ENCODE data around the gene THSD4.

Gene THSD4

DNA sequence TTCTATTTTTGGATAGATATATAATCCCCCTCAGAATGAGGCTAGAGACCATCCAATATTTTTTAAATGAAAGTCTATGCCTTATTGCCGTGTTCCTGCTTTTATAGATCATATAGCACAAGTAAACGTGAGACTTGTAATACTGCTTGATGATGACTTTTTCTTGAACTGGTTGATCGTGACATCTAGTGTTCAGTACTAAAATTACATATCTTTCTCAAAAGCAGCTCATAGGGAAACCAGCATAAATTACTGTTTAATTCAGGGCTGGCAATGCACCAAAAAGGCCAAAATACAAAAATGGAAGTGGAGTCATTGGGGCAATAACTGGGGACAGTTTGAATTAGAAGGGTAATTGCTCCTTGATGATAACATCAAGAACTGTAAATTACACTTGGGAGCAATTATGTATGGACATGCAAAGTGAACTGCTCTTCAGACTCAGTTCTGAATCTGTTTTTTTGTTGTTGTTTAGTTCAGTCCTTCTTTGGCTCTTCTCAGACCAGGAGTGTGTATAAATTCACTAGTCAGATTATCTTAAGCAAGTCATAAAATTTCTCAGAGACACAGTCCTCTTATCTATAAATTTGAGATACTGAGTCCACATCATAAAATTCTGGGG lies 325.3 kb downstream of the THSD4 start:
- DNase-seq = peak; percentile 54

DNA sequence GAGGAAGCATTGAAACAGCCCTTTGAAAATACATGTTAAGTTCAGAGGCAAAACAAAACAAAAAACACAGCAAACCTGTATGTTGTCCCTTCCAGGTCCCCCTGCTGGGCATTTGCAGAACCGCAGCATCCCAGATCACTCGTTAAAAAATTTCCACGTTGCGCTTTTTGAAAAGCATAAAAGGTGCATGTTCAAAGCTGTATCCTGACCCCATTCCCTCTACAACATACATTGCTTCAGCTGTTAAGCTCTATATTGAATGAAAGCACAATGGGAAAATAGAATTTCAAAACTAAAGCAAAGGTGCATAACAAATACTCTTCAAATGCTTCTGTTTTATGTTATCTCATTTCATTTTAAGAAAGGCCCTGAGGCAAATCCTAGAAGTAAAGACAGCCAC lies 328.3 kb downstream of the THSD4 start:
- peak; percentile 36 for DNase-seq

DNA sequence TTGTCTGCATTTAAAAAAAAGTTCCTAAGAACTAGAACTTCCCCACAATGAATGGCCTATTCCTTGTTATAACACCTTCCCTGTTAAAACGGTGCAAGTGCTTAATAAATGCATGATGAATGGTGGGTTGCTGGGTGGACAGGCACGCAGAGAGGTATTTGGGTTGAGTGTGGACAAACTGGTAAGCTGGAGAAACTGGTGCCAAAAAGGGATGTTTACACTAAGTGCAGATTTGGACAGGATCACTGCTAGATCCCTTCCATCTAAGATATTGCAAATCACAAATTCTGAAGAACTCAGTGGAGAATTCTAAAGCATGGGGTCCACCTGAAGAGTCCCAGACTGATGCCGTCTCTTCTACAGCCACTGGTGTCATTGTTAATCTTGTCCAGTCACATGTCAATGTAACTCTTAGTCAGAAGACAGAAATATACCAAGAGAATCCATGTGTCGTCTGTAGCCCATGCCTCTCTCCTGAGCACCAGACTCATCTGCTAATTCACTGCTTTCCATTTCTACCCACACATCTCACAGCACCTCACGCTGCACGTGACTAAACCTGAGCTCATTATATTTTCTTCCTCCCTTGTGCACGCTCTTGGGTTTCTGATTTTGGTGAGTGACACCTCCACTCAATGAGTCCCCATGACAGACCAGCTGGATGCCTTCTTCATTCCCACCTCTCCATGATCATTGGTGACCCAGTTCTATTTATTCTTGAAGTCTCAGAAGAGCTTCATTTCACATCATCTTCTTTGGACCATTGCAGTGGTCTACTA lies 328.9 kb downstream of the THSD4 start:
- no peak for DNase-seq

DNA sequence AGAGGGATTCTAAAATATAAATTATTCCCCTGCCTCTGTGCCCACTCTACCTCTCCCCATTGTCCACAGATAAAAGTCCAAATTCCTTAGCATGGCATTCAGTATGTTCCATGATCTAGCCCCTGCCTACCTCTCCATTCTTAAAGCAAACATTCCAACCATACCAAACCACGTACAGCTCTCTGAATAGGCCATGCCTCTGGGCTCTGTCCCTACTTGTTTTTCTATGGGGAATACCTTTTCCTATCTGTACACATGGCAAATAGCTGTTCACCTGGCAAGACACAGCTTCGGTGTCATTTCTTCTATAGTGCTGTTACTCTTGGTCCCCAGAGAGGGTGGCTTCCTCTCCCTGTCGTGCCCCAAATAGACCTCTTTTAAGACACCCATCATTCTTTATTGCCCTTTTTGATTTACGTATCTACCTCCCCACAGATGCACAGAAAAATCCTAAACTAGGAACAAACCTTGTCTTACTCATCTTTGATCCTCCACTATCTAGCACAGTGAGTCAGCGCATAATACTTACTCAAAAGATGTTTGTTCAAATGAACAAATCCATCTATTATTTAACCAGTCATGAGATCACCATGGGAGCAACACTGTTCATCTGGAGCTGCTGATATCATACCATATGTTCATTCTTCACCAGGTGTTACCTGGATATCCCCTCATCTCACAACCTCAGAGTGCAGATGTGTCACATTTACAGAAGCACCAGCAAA lies 329.8 kb downstream of the THSD4 start:
- DNase-seq = no peak

DNA sequence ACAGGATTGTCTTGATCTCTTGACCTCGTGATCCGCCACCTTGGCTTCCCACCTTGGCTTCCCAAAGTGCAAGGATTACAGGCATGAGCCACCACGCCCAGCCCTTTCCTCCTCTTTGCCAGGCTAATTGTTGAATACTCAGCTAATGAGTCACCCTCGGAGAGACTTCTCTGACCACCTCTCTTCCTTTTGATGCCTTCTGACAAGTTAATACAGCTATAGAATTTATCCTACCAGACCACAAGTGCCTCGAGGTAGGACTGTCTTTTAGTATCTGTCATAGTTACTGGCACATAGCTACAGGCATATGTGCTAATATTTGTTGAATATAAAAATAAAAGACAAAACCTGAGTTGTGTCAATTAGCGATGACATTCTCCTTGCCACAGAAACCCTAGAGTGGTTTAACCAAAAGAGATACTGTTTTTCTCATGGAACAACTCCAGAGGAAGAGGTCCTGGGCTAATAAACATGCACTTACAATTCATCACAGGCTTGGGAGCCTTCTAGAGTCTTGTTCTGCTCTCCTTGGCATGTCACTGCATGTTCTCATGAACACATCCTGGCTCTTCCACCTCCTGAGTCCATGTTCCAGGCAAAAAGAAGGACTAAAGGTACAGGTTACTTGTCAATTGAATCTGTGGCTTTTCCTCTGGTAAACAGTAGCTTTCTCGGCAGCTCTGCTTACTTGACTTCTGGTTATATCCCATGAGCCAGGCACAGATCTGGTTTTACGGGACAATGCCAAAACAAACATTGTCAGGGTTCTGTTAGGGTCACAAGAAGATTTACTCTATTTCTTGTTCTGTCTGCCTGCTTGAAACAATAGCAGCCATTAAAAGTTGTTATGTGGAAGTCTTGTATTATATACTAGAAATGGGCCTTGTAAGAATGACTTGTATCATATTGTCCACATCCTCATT lies 332.3 kb downstream of the THSD4 start:
- DNase-seq = no peak

DNA sequence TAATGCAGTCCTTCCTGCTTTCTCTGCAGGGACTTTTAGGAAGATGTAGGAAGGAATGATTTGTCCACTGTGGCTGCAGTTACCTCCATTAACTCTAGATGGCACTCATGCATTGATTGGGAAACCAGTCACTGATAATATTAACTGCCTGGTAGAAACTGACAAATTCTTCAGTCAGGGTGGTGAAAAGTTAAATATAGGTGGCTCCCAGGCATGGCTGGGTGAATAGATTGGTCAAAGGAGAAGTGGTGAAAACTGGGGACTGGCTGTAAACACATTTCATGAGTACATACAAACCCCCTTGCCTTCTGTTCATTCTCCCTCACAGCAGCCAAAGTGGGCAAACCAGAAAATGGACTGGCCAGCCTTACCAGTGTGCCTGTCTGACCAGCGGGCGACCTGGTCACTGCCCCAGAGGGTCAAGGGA lies 333.4 kb downstream of the THSD4 start:
- peak; percentile 19 for DNase-seq

DNA sequence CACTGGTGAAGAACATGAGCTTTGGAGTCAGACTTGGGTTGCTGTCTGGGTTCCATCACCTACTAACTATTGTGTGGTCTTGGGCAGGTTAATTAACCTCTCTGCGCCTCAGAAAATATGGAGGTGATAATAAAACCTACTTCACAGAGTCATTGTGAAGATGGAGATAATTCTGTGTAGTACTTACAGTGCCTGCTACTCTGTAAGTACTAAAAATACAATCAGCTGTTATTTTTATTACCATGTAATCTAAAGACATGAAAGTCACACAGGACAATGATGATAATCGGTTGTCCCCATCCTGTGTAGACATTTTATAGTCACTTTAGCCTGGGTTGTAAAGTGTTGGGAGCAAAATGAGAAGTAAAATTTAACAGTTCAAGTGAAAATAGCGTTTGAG lies 334.1 kb downstream of the THSD4 start:
- no peak for DNase-seq

DNA sequence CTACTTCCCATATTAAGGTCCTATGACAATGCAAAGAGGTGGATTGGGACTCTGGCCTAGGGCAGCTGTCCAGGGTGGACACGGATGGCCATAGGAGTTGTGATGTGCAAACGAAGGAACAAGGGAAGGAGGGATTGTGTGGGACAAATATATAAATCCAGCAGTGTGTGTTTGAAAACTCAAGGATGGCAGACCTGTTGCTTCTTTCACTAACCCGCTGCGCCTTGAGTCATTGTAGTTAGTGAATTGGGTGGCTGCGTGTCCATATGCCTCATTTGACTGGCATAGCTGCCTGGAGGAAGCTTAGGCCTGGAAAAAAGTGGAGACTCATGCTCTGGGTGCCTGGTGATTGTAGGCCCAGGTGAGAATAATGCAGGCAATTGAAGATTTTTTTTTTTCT lies 334.7 kb downstream of the THSD4 start:
- no peak for DNase-seq

DNA sequence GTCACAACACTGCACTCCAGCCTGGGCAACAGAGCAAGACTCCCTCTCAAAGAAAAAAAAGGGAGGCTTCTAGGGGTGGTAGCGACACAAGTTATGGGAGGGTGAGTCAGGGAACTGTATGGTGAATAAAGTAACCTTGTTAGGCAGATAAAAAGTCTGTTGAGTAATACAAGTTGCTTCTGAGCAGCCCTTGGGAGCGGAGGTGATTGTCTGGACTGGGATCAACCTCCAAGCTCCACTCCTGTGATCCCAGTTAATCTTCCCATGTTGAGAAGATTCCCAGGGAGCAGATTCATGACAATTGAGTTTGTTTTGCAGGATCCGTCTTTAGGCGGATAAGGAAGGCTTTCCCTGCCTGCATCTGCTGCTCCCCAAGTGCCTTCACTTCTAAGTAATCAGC lies 335.9 kb downstream of the THSD4 start:
- DNase-seq = no peak

DNA sequence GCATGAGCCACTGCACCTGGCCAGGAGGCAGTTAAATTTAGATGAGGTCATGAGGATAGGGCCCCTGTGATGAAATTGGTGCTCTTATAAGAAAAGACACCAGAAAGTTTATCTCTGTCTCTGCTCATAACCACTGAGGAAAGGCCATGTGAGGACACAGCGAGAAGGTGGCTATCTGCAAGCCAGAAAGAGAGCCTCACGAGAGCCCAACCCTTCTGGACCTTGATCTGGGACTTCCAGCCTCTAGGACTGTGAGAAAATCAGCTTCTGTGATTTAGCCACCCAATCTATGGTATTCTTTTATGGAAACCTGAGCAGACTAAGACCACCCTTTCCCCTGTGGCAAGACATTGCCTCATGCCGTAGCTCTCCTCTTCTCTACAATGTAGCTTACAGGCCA lies 337.6 kb downstream of the THSD4 start:
- DNase-seq = no peak

DNA sequence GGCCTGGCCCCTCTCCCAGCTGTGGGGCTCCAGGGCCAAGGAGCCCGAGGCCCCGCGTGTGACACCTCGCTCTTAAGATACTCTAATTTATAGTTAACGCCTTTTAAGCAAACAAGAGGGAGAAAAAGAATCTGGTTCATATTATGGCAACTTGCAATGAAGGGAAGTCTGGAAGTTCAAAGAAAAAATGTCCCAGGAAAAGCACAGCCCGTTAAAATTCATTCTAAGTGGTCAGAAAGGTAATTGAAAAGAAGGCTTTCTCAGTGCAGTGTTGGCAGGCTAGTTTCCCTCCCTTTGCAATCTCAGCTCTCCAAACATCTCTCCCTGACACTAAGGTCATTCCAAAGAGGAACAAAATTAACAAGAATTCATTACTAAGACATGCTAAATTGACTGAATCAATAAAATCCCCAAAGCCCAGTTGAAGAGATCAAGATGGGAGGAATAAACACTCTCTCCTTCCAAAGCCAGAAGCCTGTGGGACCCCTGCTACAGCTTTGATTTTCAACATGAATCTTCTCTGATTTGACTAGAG lies 339.3 kb downstream of the THSD4 start:
- DNase-seq = no peak

DNA sequence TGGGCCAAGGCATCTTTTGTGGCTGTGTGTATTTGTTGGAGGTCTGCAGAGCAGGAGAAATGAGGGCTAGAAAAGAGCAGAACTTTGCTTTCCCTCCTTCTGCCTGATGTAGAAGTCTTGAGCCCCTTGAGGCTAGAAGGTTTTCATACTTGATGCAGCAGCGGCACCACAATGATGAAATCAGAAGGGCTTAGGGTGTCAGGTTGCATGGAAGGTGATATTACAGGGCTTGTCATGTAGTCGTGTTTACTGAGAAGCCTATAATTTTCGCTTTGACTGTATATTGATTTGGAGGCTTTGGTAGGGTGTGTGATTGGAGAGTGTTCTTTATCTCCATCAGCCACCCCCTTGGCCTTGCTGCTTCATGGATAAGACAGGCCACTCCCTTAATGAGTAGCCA lies 339.8 kb downstream of the THSD4 start:
- DNase-seq = no peak

DNA sequence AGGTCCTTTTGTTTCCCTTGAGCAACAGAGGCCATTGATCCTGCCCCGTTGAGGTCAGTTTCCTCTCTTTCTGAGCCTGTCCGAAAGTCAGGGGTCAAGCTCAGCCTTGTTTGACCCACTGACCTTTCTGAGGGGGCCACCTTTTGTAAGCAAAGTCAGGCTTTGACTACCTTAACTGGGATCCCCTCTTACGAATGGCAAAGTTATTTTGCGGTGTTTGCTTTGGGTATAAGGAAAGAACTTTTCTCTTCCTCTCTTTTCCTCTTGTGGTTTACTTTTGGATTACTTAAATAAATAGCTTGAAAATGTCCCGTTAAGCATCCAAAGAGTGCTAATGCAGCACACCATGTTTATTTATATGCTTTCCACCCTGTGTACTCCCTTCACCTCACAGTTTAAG lies 340.6 kb downstream of the THSD4 start:
- DNase-seq = no peak

DNA sequence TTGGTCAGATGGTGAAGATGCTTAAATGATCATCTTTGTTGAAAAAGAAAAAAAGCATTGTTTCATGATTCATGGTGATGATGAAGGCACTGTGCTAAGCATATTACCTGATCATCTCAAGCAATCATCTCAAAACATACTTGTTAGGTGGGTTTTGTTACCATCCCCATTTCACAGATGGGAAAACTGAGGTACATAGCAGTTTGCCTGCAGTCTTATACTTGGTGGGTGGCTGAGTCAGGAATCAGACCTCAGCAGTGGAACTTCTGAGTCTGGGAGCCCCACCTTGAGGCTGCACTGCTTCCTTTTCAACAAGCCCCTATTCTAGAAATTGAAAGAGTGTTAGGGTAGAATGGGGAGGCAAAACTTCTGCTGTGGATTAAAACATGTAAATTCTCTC lies 341.1 kb downstream of the THSD4 start:
- no peak for DNase-seq

DNA sequence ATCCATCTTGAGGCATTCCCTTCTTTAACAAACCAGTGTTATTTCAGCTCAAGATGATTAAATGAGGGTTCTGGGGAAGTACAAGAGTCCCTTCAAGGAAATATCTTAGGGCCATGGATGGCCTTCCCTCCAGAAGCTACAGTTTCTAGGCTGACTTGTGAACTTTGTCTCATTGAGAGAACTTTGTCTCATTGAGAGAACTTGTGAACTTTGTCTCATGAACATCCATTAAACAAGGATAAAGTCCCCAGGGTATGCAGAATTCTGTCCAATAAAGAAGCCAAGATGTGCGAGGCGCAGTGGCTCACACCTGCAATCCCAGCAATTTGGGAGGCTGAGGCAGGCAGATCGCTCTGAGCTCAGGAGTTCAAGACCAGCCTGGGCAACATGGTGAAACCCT lies 341.5 kb downstream of the THSD4 start:
- DNase-seq = no peak

DNA sequence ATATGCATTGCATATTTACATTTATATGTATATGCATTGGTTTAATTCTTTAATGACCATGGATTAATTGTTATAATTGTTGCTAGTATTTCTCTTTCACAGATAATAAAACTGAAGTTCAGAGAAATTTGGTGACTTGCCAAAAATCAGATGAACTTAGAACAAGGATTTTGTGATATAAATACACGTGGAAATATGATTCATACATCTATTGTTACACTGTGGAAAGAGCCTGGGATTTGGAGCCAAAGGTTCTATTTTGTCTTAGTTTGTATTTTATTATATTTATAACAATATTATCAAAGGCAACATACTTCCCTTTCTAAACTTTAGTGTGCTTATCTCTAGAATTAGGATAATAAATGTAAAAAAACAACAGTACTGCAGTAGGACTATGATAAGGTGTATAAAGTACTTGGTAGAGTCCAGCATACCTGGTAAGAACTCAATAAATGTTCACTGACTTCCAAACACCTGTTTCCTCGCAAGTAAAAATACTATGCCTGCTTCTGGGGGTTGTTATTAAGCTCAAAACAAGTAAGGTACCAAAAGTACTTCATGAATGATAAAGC lies 342.9 kb downstream of the THSD4 start:
- DNase-seq = no peak

DNA sequence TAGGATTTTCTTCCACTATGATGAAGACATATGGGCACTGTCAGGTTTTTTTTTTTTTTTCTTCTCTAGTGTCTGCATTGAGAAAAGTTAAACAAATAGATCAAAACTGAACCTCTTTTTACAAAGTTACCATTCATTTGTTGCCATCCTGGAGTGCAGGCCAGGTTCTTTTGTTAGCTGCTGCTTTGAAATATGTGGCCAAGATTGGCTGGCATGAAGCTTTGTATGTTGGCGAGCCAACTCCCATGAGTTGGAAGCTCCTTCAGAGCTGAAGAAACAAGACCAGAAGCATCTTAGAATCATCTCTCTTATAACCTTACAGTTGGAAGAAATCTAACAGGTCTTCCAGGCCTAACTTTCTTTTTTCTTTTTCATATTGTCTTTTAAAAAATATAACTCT lies 346.5 kb downstream of the THSD4 start:
- no peak for DNase-seq

DNA sequence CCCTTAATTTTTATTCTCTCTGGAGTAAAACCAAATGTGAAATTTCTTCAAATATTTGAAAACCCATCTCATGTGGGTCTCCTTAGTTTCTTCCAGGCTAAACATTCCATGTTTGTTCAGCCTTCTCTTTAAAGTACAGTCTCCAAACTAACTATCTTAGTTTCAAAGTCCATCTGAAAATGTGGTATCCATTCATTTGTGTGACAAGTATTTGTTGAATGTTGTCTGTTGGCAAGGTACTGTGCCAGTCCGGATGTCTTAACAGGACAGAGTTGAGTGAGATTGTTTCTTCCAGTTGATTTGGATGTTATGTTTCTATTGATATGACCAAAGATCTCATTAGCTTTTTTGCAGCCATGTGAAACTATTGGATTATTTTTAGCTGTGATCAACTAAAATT lies 347.4 kb downstream of the THSD4 start:
- DNase-seq = no peak

DNA sequence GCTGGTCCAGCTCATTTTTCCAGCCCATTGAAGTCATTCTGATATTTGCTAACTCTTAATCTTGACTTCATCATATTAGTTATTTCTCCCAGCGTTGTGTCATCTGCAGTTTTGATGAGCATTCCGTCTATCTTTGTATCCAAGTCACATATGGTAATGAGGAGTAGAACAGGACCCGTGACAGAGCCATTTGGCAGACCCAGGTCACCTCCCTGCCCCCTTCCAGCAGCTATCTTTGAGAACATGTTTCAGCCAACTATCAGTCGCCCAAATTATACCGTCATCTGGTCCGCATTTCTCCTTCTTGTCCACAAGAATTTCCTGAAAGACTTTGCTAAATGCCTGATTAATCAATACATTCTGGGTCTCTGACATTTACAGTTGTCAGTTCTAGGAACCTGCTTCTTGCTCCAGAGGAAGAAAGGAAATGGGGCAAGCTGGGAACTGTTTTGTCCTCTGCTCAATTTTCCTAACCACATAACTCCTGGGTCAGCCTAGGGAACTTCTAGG lies 347.9 kb downstream of the THSD4 start:
- DNase-seq = no peak

DNA sequence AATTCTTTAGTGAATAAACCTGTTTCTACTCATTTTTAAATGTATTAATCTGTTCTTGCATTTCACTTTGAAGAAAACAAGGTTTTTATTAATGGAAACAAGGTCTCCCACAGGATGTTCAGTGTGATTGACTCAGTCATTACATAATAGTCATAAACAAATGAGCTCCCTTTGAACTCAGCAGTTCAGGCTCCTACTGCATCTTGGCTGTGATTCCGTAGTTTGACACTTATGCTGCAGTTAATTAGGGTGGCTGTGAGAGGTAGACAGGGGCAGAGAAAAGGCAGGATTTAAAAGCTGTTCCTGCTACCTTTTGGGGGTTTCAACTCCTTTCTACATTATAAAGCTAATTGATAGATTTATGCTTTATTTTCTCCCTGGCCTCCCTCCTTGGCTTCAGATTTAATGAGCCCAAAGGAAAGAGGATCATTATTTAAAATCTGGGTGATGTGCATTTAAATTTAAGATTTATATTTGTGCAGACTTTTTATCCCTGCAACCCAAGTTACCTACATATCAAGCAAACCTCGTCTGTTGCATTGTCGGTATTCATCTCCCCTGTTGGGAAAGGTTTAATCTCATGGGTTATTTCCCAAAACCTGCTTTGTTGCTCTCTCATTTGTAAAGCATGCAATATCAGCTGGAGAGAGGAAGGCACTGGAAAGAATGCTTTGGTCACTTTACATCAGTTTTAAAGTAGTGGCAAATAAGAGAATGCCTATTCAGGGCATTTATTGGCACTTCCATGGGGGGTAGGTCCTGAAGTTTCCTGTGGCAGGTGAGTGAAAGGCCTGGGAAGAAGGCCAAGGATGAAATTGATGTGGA lies 350.1 kb downstream of the THSD4 start:
- no peak for DNase-seq

DNA sequence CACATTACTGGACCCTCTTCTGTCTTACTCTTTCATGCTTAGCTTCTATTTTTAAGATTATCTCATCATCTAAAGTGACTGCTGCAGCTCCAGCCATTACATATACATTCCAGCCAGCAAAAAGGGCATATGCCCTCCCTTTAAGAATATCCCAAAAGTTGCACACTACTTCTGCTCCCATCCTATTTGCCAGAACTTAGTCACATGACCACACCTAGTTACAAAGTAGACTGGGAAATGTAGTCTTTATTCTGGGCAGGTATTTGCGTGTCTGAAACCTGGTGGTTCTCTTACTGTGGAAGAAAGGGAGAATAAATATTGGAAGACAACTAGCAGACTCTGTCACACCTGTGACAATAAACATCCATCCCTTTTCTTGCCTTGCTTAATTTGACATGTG lies 353.4 kb downstream of the THSD4 start:
- no peak for DNase-seq
